HepG2 (cell line): ENCODE data around the gene EPHA1. TPM values are rescaled to one million over a fixed set of nuclear protein-coding genes. Genes with fewer than 3 reads are reported as not detected.

Experiments
- ADNP ChIP-seq: sonication (generic); formaldehyde crosslinking; IDR thresholded peaks from 2 replicates; pipeline ENCODE4 v1.4.0; 2020; ENCODE audit warnings: missing genetic modification reagents
- ARID3A ChIP-seq: IDR thresholded peaks from 2 replicates; pipeline ENCODE4 v1.6.1; 2012; ENCODE audit warnings: low read depth, low read length, improper control_type of control experiment
- BORCS8-MEF2B ChIP-seq: sonication (generic); formaldehyde crosslinking; IDR thresholded peaks from 2 replicates; pipeline ENCODE4 v1.8.0; 2022; ENCODE audit warnings: mild to moderate bottlenecking, missing genetic modification reagents
- ERF ChIP-seq: IDR thresholded peaks from 2 replicates; pipeline ENCODE4 v1.6.1; 2018; ENCODE audit warnings: missing biosample characterization, missing genetic modification reagents
- FOXP1 ChIP-seq, 2 experiments: fragments of 450-650 bp in 1 of 2; IDR thresholded peaks; 2 replicates each; pipeline ENCODE4 v1.6.1; 2017 to 2018; ENCODE audit warnings: antibody characterized with exemption in 1 of 2
- ISX ChIP-seq: sonication (generic); formaldehyde crosslinking; conservative IDR thresholded peaks from 2 replicates; pipeline ENCODE4 v1.5.0; 2020; ENCODE audit warnings: missing genetic modification reagents
- MIER2 ChIP-seq: IDR thresholded peaks from 2 replicates; pipeline ENCODE4 v1.6.1; 2016; ENCODE audit warnings: missing biosample characterization, missing genetic modification reagents
- MTF1 ChIP-seq: sonication (generic); formaldehyde crosslinking; IDR thresholded peaks from 2 replicates; pipeline ENCODE4 v1.5.0; 2020; ENCODE audit warnings: missing genetic modification reagents
- POLR2AphosphoS2 ChIP-seq: IDR thresholded peaks from 2 replicates; pipeline ENCODE4 v1.6.1; 2011; ENCODE audit warnings: low read depth, low read length, improper control_type of control experiment
- RERE ChIP-seq: IDR thresholded peaks from 2 replicates; pipeline ENCODE4 v1.6.1; 2016; ENCODE audit warnings: low read depth, missing genetic modification reagents, missing compliant biosample characterization
- RFXAP ChIP-seq: sonication (generic); formaldehyde crosslinking; IDR thresholded peaks from 2 replicates; pipeline ENCODE4 v1.4.0; 2020; ENCODE audit warnings: missing genetic modification reagents, borderline replicate concordance
- SETDB1 ChIP-seq: sonication (generic); formaldehyde crosslinking; IDR thresholded peaks from 2 replicates; pipeline ENCODE4 v1.5.1; 2020; ENCODE audit warnings: missing genetic modification reagents, mild to moderate bottlenecking, borderline replicate concordance
- ZHX1 ChIP-seq: sonication (generic); formaldehyde crosslinking; IDR thresholded peaks from 2 replicates; pipeline ENCODE4 v1.8.1; 2022; ENCODE audit warnings: low read depth, mild to moderate bottlenecking, missing genetic modification reagents
- ZIK1 ChIP-seq: sonication (generic); formaldehyde crosslinking; IDR thresholded peaks from 2 replicates; pipeline ENCODE4 v1.5.0; 2020; ENCODE audit warnings: mild to moderate bottlenecking, low read depth, missing genetic modification reagents, borderline replicate concordance
- ZNF607 ChIP-seq: sonication (generic); formaldehyde crosslinking; IDR thresholded peaks from 2 replicates; pipeline ENCODE4 v1.5.1; 2020; ENCODE audit warnings: missing genetic modification reagents, mild to moderate bottlenecking, borderline replicate concordance
- ZZZ3 ChIP-seq: sonication (generic); formaldehyde crosslinking; IDR thresholded peaks from 2 replicates; pipeline ENCODE4 v1.4.0; 2020; ENCODE audit warnings: missing genetic modification reagents, mild to moderate bottlenecking, borderline replicate concordance
- polyA plus RNA-seq, 8 experiments: library from polyadenylated mRNA; depleted of rRNA in 3 of 8; stranded (reverse) in 7 of 8; unstranded in 1 of 8; fragments of >200 nt; fragmentation: Illumina TruSeq in 4 of 8; extraction: Trizol in 4 of 8; gene quantifications; 2 replicates each; pipeline versions ENCODE4 v1.2.1 to v1.2.3, GENCODE V29; 2011 to 2016; ENCODE audit warnings: low read depth in 4 of 8, missing spikeins in 1 of 8, mixed read lengths in 1 of 8; ENCODE audit not compliant: insufficient read depth in 1 of 8
- total RNA-seq, 5 experiments: library from RNA; depleted of rRNA; stranded (reverse); fragments of >200 nt; fragmentation: Illumina TruSeq; extraction: Trizol; gene quantifications; 2 replicates each; pipeline ENCODE4 v1.2.3, GENCODE V29; 2016; ENCODE audit warnings: low read depth in 1 of 5
- TF ChIP-seq, protein P1 (sequence below): sonication (generic); formaldehyde crosslinking; IDR thresholded peaks from 2 replicates; pipeline ENCODE4 v1.4.0; 2020; ENCODE audit warnings: mild to moderate bottlenecking, missing genetic modification reagents

EPHA1 gene
- total and polyA plus RNA-seq, 2 of the 13 experiments (the other 11 are each of a cell fraction or from before 2014, with no cell fraction given) = 4.6 to 17.1 TPM

DNA sequence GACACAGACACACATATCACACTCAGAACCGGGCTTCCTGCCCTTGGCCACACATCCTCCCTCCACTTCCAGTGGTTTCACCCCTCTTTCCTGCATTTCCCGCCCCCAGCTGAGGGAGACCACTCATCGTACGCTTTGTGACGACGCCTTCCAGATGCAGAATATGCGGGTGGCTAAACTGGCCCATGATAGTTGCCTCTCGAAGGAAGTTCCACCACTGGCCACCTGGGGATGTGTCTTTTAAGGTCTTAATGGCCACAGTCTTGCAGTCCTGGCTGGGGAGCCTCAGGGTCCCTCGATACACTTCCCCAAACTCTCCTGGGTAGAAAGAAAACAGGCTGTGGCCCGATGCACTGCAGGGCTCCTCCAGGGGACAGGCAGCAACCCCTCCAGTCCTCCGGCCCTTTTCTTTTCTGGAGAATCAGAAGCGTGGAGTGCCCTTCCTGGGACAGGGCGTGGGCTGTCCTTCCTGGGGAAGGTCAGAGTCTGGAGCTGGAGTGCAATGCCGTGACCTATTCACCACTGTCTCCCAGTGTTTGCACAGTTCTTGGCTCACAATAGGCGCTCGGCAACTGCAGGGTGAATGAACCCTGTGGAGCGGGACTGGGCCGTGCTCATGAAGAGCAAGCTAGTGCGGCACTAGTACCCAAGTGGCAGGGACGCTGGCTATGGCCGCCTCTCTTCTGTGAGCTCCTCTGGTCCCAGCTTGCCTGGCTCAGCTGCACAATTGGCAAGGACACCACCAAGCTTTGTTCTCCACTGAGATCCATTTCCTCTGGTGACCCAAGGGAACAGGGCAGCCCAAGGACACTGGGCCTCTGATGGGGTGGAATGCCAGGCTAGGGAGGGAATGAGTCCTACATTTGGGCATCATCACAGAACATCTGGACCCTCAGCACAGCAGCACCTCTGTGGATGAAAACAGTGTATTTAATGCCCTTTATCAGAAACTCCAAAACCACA is 13.2 kb downstream of the EPHA1 start (continued):
- TF ChIP-seq ARID3A (no peak), ADNP (CRISPR knock-in tag) (no peak), RERE (CRISPR knock-in tag) (no peak), ZNF607 (CRISPR knock-in tag) (peak; percentile 44; the same call in 1 of the 2 replicates), FOXP1 (IDR thresholded peaks at IDR 0.05) (no peak), FOXP1 (CRISPR knock-in tag; IDR thresholded peaks at IDR 0.05) (peak; percentile 32; the same call in 1 of the 2 replicates), MTF1 (CRISPR knock-in tag) (no peak), ERF (CRISPR knock-in tag) (no peak), ZIK1 (CRISPR knock-in tag) (0 out of 2 replicates have a peak, but pooled peaks have one; percentile 53), BORCS8-MEF2B (no peak), ISX (CRISPR knock-in tag) (no peak), RFXAP (peak; percentile 82; the same call in 1 of the 2 replicates), ZZZ3 (CRISPR knock-in tag) (no peak), POLR2AphosphoS2 (no peak), SETDB1 (no peak), MIER2 (CRISPR knock-in tag) (no peak), ZHX1 (CRISPR knock-in tag) (0 out of 2 replicates have a peak, but pooled peaks have one; percentile 3)
- TF ChIP-seq, protein P1, sequence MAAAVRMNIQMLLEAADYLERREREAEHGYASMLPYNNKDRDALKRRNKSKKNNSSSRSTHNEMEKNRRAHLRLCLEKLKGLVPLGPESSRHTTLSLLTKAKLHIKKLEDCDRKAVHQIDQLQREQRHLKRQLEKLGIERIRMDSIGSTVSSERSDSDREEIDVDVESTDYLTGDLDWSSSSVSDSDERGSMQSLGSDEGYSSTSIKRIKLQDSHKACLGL = no peak; the same call in 1 of the 2 replicates
